DND-41 (cell line): Measurements from ENCODE around the gene TIMM17B.

Source experiments
- ATAC-seq: fragments of 200-7000 bp; cut with Tn5 transposase; 3 replicates; pipeline ENCODE4 v1.9.1; 2021; ENCODE audit warnings: low read depth; ENCODE audit not compliant: insufficient read depth
- DNase-seq: peaks from one replicate; pipeline ENCODE4 v3.0.0-alpha.2; 2020
- H2AFZ ChIP-seq: 2 replicates; pipeline ENCODE4 v1.6.0; 2012; ENCODE audit warnings: low read depth, low read length
- H3K27ac ChIP-seq: 2 replicates; pipeline ENCODE4 v1.5.1; 2012; ENCODE audit warnings: low read length, inconsistent platforms
- H3K27me3 ChIP-seq: fragments of 200-600 bp; sonication (generic); 2 replicates; pipeline ENCODE4 v1.6.0; 2012; ENCODE audit warnings: low read length, mild to moderate bottlenecking, inconsistent platforms; ENCODE audit not compliant: insufficient read depth, poor library complexity
- H3K36me3 ChIP-seq: 2 replicates; pipeline ENCODE4 v1.5.1; 2012; ENCODE audit warnings: low read length, inconsistent platforms; ENCODE audit not compliant: insufficient read depth
- H3K4me1 ChIP-seq: 2 replicates; pipeline ENCODE4 v1.5.1; 2012; ENCODE audit warnings: mild to moderate bottlenecking, low read length; ENCODE audit not compliant: insufficient read depth
- H3K4me2 ChIP-seq: 2 replicates; pipeline ENCODE4 v1.6.0; 2012; ENCODE audit warnings: mild to moderate bottlenecking, moderate library complexity, low read length, inconsistent platforms; ENCODE audit not compliant: insufficient read depth
- H3K4me3 ChIP-seq, 2 experiments: fragments of 200-600 bp in 1 of 2; shearing (Covaris generic) in 1 of 2; 2 replicates each; pipeline ENCODE4 v1.5.1; 2012 to 2016; ENCODE audit warnings: inconsistent platforms in 2 of 2, low read length in 2 of 2, mild to moderate bottlenecking in 2 of 2, low read depth in 1 of 2, moderate library complexity in 1 of 2
- H3K79me2 ChIP-seq: 2 replicates; pipeline ENCODE4 v1.6.0; 2012; ENCODE audit warnings: low read length, inconsistent platforms; ENCODE audit not compliant: insufficient read depth
- H3K9ac ChIP-seq: 2 replicates; pipeline ENCODE4 v1.6.0; 2012; ENCODE audit warnings: low read depth, mild to moderate bottlenecking, inconsistent platforms, low read length, moderate library complexity
- H3K9me3 ChIP-seq: 2 replicates; pipeline ENCODE4 v1.5.1; 2012; ENCODE audit warnings: low read length, moderate library complexity, mild to moderate bottlenecking, inconsistent platforms; ENCODE audit not compliant: insufficient read depth, severe bottlenecking
- H4K20me1 ChIP-seq: 2 replicates; pipeline ENCODE4 v1.6.0; 2012; ENCODE audit warnings: low read length; ENCODE audit not compliant: insufficient read depth
- CTCF ChIP-seq: IDR thresholded peaks from 2 replicates; pipeline ENCODE4 v1.5.1; 2012; ENCODE audit warnings: borderline replicate concordance, low read length, moderate library complexity, mild to moderate bottlenecking; ENCODE audit not compliant: poor library complexity, severe bottlenecking; ENCODE audit errors: extremely low read depth
- EZH2 ChIP-seq: IDR thresholded peaks from 3 replicates; pipeline ENCODE4 v1.6.1; 2012; ENCODE audit warnings: borderline replicate concordance, low read depth, mild to moderate bottlenecking, moderate library complexity, low read length, inconsistent platforms; ENCODE audit not compliant: severe bottlenecking

TIMM17B gene

DNA sequence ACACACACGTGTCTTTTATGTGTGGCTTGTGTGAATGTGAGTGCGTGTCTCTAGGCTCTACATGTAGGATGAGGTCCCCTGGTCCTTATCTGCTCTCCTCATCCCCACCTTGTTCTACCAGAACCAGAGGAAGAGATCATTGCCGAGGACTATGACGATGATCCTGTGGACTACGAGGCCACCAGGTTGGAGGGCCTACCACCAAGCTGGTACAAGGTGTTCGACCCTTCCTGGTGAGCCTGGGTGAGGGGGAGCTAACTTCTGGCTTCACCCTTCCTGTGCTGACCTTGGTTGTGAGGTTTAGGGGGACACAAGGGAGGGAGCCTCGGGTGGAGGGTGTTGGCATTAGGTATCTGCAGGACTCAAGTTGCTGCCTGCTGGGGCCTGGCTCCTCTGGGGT lies 3.5 kb upstream of the TIMM17B start:
- Histone ChIP-seq H3K4me2 (no peak overlapping the region), H3K9me3 (no peaks in the 10 kb centered on the region), H3K4me3 (no peak overlapping the region), H3K9ac (no peak overlapping the region), H3K36me3 (peaks cover 52% of the 10 kb centered on the region), H2AFZ (no peak overlapping the region), H3K79me2 (peaks cover 36% of the 10 kb centered on the region), H4K20me1 (peaks cover 19% of the 10 kb centered on the region), H3K27me3 (no peaks in the 10 kb centered on the region), H3K4me1 (peaks cover 27% of the 10 kb centered on the region), H3K27ac (no peak overlapping the region)
- ATAC-seq (no peak), DNase-seq (no peak)
- TF ChIP-seq EZH2: no peak

DNA sequence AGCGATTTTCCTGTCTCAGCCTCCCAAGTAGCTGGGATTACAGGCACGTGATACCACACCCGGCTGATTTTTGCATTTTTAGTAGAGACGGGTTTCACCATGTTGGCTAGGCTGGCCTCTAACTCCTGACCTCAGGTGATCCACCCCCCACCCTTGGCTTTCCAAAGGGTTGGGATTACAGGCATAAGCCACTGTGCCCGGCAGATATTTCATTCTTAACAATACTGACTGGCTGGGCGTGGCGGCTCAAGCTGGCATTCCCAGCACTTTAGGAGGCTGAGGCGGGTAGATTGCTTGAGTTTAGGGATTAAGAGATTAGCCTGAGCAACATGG lies 1.5 kb upstream of the TIMM17B start:
- no peaks in the 10 kb centered on the region for H3K27me3 ChIP-seq
- peaks cover 50% of the 10 kb centered on the region for H3K79me2 ChIP-seq
- H4K20me1 ChIP-seq: peaks cover 30% of the 10 kb centered on the region
- H3K9me3 ChIP-seq: no peaks in the 10 kb centered on the region
- peak overlapping the region; percentile 94; the same call in 1 of the 2 replicates for H3K9ac ChIP-seq
- TF ChIP-seq EZH2 (no peak), CTCF (no peak)
- peaks cover 47% of the 10 kb centered on the region for H3K36me3 ChIP-seq
- peak overlapping the region; percentile 97 for H3K4me2 ChIP-seq
- ATAC-seq: no peak
- peak overlapping the region in 1 of 2 experiments; percentile 98; a peak in 1 of 4 replicates for H3K4me3 ChIP-seq
- H3K27ac ChIP-seq: no peak overlapping the region
- no peak overlapping the region for H2AFZ ChIP-seq
- DNase-seq: no peak
- peaks cover 29% of the 10 kb centered on the region for H3K4me1 ChIP-seq

- DNase-seq (peak; percentile 72), ATAC-seq (peak; percentile 34)
- Histone ChIP-seq H3K9me3 (no peaks in the 10 kb centered on the region), H3K4me2 (peak overlapping the region; percentile 97), H3K27me3 (no peaks in the 10 kb centered on the region), H3K36me3 (peaks cover 45% of the 10 kb centered on the region), H3K4me1 (peaks cover 29% of the 10 kb centered on the region), H3K27ac (peak overlapping the region; percentile 99), H3K4me3 (peak overlapping the region; percentile 88 to 98), H4K20me1 (peaks cover 30% of the 10 kb centered on the region), H3K9ac (peak overlapping the region; percentile 94), H2AFZ (peak overlapping the region; percentile 90), H3K79me2 (peaks cover 50% of the 10 kb centered on the region)
- TF ChIP-seq EZH2: no peak
These were observed 377 bp downstream of the TIMM17B start for GRCh38 chrX:48897157-48897624.

DNA sequence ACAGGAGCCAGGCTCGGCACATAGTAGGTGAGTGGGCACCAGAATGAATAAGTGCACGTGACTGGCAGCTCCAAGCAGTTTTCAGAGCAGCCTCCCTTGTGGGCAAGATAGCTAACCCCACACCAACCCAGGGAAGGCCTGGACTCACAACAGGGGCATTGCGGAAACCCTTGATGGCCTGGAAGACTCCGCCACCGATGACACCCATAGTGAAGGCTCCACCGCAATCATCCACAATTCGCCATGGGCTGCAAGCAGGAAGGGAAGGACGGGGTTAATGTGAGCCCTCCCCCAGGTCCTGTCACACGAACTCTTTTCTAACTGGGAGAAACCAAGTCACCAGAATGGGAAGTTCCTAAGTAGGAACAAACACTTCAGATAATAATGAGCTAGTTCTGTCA lies 957 bp downstream of the TIMM17B start:
- Histone ChIP-seq H3K4me2 (peak overlapping the region; percentile 97), H3K36me3 (peaks cover 40% of the 10 kb centered on the region), H3K4me1 (peaks cover 29% of the 10 kb centered on the region), H3K27me3 (no peaks in the 10 kb centered on the region), H4K20me1 (peaks cover 30% of the 10 kb centered on the region), H3K4me3 (peak overlapping the region; percentile 88 to 98; a peak in 3 of 4 replicates), H2AFZ (no peak overlapping the region), H3K79me2 (peaks cover 50% of the 10 kb centered on the region), H3K9ac (peak overlapping the region; percentile 94), H3K9me3 (no peaks in the 10 kb centered on the region), H3K27ac (peak overlapping the region; percentile 99)
- no peak for TF ChIP-seq CTCF
- TF ChIP-seq EZH2: no peak
- DNase-seq (no peak), ATAC-seq (no peak)
